ENCODE data around the gene GREB1. TPM values are rescaled to one million over a fixed set of nuclear protein-coding genes. Genes with fewer than 3 reads are reported as not detected.

Gene GREB1
- total RNA-seq, 2 experiments from 2014 or later = 0.10 to 0.29 TPM

DNA sequence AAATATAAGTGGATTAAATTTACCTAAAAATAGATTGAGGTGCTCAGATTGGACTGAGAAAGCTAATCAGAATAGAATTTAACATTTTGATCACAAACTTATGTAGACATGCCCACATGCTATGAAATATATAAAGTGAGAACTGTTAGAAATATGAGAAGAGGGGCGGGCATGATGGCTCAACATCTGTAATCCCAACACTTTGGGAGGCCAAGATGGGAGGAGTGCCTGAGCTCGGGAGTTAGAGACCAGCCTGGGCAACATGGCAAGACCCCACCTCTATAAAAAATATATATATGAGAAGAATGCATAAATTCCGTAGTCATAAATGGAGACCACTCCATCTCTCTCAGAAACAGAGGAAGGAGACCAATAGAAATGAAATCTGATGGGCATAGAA is 110.4 kb downstream of the GREB1 start:
- CTCF ChIA-PET = no interaction called here
- no peak for DNase-seq
- H3K27me3 Mint-ChIP-seq = peaks cover 4% of the 10 kb centered on the region
- no peaks in the 10 kb centered on the region for H3K4me1 Mint-ChIP-seq
- POLR2A ChIA-PET = no interaction called here
- no peak overlapping the region for H3K27ac Mint-ChIP-seq
- no peaks in the 10 kb centered on the region for H3K36me3 Mint-ChIP-seq (ENCODE audit: low read depth)
- H3K9me3 Mint-ChIP-seq = no peaks in the 10 kb centered on the region
- no peak overlapping the region for H3K4me3 Mint-ChIP-seq

GRCh38 chr2:11646530-11646929 is 112.7 kb downstream of the GREB1 start:
- H3K9me3 Mint-ChIP-seq = no peaks in the 10 kb centered on the region
- H3K27ac Mint-ChIP-seq = no peak overlapping the region
- H3K36me3 Mint-ChIP-seq (ENCODE audit: low read depth) = no peaks in the 10 kb centered on the region
- H3K27me3 Mint-ChIP-seq = peaks cover 4% of the 10 kb centered on the region
- DNase-seq = no peak
- H3K4me3 Mint-ChIP-seq = no peak overlapping the region
- no peaks in the 10 kb centered on the region for H3K4me1 Mint-ChIP-seq
- ChIA-PET CTCF (interaction anchor here (0.6 kb wide), 1 partner anchor 802 kb away, joined by 3 read pairs; no protein-coding TSS in a partner anchor), POLR2A (no interaction called here)

GRCh38 chr2:11647834-11648600 is 114.2 kb downstream of the GREB1 start:
- no peaks in the 10 kb centered on the region for H3K36me3 Mint-ChIP-seq (ENCODE audit: low read depth)
- peaks cover 4% of the 10 kb centered on the region for H3K27me3 Mint-ChIP-seq
- no peaks in the 10 kb centered on the region for H3K9me3 Mint-ChIP-seq
- ChIA-PET CTCF (interaction anchor here (1.1 kb wide), 1 partner anchor 42 kb away, joined by 3 read pairs; no protein-coding TSS in a partner anchor), POLR2A (no interaction called here)
- H3K4me3 Mint-ChIP-seq = no peak overlapping the region
- H3K4me1 Mint-ChIP-seq = no peaks in the 10 kb centered on the region
- DNase-seq = no peak
- no peak overlapping the region for H3K27ac Mint-ChIP-seq

- Mint-ChIP-seq H3K27ac (no peak overlapping the region), H3K36me3 (ENCODE audit: low read depth) (no peaks in the 10 kb centered on the region), H3K4me1 (no peaks in the 10 kb centered on the region), H3K4me3 (no peak overlapping the region), H3K9me3 (no peaks in the 10 kb centered on the region), H3K27me3 (peaks cover 4% of the 10 kb centered on the region)
- ChIA-PET POLR2A (no interaction called here), CTCF (interaction anchor here (1.1 kb wide), 1 partner anchor 43 kb away, joined by 3 read pairs; no protein-coding TSS in a partner anchor)
- no peak for DNase-seq
Measured at GRCh38 chr2:11649093-11649492, 115.2 kb downstream of the GREB1 start.

DNA sequence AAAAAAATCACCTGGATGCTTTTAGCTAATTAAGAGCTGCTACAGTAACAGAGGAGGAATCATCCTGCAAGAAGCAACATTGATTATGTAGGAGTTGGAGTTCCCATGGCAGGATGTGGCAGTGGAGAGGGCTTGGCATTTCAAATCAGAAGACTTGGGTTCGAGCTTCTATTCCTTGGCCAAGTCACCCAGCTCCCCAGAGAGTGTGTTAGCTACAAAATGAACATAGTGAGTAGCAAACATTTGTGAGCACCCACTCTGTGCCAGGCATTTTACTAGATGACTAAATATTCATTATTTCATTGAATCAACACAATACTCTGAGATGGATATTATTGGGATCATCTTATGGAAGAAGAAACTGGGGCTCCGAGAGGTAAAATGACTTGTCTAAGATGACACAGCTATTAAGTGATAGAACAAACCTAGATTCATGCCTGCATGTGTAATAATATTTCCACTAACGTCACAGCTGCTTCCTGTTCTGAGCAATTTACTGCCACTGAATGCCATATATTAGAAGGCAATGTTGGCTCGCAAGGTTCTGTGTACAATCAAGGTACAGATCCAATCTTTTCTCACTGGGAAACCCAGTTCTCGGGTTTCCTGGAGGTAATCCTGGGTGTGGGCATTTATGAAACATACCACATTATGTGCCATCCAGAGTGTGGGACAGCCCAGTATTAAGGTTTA is 118.2 kb downstream of the GREB1 start:
- Mint-ChIP-seq H3K4me3 (no peak overlapping the region), H3K27ac (no peak overlapping the region), H3K9me3 (no peaks in the 10 kb centered on the region), H3K36me3 (ENCODE audit: low read depth) (no peaks in the 10 kb centered on the region), H3K4me1 (no peaks in the 10 kb centered on the region), H3K27me3 (peaks cover 2% of the 10 kb centered on the region)
- POLR2A ChIA-PET = no interaction called here
- CTCF ChIA-PET = interaction anchor here (0.6 to 1.5 kb wide), 2 partner anchors 30 to 102 kb away, joined by 3 read pairs; no protein-coding TSS in a partner anchor
- DNase-seq = no peak

GRCh38 chr2:11652553-11652952 is 118.7 kb downstream of the GREB1 start:
- Mint-ChIP-seq H3K36me3 (ENCODE audit: low read depth) (no peaks in the 10 kb centered on the region), H3K27ac (no peak overlapping the region), H3K4me1 (no peaks in the 10 kb centered on the region), H3K4me3 (no peak overlapping the region), H3K9me3 (no peaks in the 10 kb centered on the region), H3K27me3 (peaks cover 5% of the 10 kb centered on the region)
- ChIA-PET POLR2A (no interaction called here), CTCF (interaction anchor here (0.6 to 1.5 kb wide), 2 partner anchors 30 to 102 kb away, joined by 3 read pairs; no protein-coding TSS in a partner anchor)
- DNase-seq = no peak

DNA sequence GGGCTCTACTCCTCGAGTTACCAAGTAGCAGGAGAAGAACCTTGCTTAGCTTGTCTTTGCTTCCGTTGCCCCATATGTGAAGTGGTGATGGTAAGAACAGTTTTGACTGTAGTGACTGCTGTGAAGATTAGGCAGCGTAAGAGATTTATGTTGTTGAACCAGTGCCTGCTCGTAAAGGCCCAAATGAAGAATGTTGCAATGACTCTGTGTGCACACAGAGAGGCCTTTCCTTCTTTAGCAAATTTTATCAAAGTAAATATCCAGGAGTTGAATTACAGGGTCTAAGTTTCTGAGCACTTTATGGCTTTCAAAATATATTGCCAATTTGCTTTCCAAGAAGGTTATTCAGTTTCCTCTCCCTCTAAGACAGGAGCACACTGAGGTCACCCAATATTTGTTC is 121.7 kb downstream of the GREB1 start:
- H3K9me3 Mint-ChIP-seq = no peaks in the 10 kb centered on the region
- H3K4me3 Mint-ChIP-seq = no peak overlapping the region
- POLR2A ChIA-PET = no interaction called here

DNA sequence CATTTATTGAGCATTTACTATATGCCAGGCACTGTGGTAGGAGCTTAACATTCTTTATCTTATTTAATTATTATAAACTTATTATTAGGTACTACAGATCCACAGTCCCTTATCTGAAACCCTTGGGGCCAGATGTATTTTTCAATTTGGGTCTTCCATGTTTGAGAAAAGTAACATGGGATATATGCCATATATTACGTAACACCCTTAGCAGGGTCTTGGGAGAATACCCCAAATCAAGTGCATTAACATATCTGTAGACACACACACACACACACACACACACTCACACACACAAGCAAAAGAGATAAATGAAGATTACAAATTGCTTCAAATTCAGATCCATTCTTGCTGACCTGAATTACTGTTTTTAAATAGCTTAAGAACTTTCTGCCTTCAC is 122.4 kb downstream of the GREB1 start:
- POLR2A ChIA-PET = interaction anchor here (0.6 kb wide), 1 partner anchor 245 kb away, joined by 3 read pairs; no protein-coding TSS in a partner anchor
- Mint-ChIP-seq H3K27ac (no peak overlapping the region), H3K36me3 (ENCODE audit: low read depth) (no peaks in the 10 kb centered on the region), H3K9me3 (no peaks in the 10 kb centered on the region), H3K4me3 (no peak overlapping the region), H3K27me3 (peaks cover 3% of the 10 kb centered on the region), H3K4me1 (no peaks in the 10 kb centered on the region)
- CTCF ChIA-PET = no interaction called here
- DNase-seq = no peak

More for the DNA sequence above, 121.7 kb downstream of the GREB1 start:
- CTCF ChIA-PET = no interaction called here
- Mint-ChIP-seq H3K27me3 (peaks cover 3% of the 10 kb centered on the region), H3K27ac (no peak overlapping the region), H3K36me3 (ENCODE audit: low read depth) (no peaks in the 10 kb centered on the region), H3K4me1 (no peaks in the 10 kb centered on the region)
- DNase-seq = no peak

DNA sequence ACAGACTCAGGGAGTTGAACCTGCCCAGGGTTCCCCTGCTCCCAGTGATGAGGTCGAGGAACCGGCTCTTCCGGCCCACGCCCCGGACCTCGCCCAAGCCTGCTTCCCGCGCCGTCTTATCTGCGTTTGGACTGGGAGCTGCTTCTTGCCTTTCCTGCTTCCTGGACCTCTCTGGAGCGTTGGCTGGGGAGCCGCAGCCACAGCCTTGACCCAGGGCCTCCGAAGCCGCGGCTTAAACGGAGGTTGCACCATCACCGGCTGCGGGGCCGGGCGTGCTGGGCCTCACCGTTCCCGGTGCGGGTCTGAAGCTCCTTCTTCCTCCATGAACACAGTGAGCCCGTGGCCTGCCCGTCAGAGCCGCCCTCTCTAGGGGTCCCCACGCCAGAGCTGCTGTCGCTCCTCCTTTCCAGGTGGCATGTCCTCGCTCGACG is 122.8 kb downstream of the GREB1 start:
- peaks cover 3% of the 10 kb centered on the region for H3K27me3 Mint-ChIP-seq
- no peaks in the 10 kb centered on the region for H3K36me3 Mint-ChIP-seq (ENCODE audit: low read depth)
- no peak overlapping the region for H3K4me3 Mint-ChIP-seq
- ChIA-PET CTCF (no interaction called here), POLR2A (interaction anchor here (0.6 kb wide), 1 partner anchor 245 kb away, joined by 3 read pairs; no protein-coding TSS in a partner anchor)
- H3K4me1 Mint-ChIP-seq = no peaks in the 10 kb centered on the region
- no peaks in the 10 kb centered on the region for H3K9me3 Mint-ChIP-seq
- H3K27ac Mint-ChIP-seq = no peak overlapping the region
- DNase-seq = no peak

- Mint-ChIP-seq H3K27me3 (peaks cover 4% of the 10 kb centered on the region), H3K9me3 (peaks cover 3% of the 10 kb centered on the region), H3K27ac (no peak overlapping the region), H3K36me3 (ENCODE audit: low read depth) (no peaks in the 10 kb centered on the region), H3K4me3 (no peak overlapping the region), H3K4me1 (no peaks in the 10 kb centered on the region)
- DNase-seq = no peak
- ChIA-PET POLR2A (no interaction called here), CTCF (no interaction called here)
Measured at GRCh38 chr2:11657195-11657594, 123.3 kb downstream of the GREB1 start.

DNA sequence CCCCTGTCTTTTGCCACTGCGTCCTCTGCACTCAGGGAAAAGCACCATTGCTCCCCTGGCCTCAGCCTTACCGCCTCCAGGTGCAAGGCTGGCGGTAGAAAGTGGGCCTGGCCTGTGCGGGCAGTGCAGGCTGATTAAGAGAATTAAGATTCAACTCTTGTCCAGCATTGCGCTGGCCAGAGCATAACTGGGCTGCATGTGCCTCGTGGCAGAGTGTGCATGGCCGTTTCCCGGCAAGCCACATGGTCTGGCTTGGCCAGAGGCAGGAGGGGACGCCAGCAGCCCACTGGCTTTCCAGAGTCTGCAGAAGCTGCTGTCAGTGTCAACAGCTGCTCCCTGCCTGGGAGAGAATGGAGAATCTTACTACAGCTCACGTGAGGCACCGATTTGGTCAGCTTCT is 123.8 kb downstream of the GREB1 start:
- POLR2A ChIA-PET = no interaction called here
- CTCF ChIA-PET = no interaction called here
- H3K36me3 Mint-ChIP-seq (ENCODE audit: low read depth) = peaks cover under 1% of the 10 kb centered on the region
- H3K9me3 Mint-ChIP-seq = peaks cover 4% of the 10 kb centered on the region
- no peak overlapping the region for H3K4me3 Mint-ChIP-seq
- H3K27ac Mint-ChIP-seq = no peak overlapping the region
- H3K27me3 Mint-ChIP-seq = peaks cover 5% of the 10 kb centered on the region
- no peaks in the 10 kb centered on the region for H3K4me1 Mint-ChIP-seq
- no peak for DNase-seq

DNA sequence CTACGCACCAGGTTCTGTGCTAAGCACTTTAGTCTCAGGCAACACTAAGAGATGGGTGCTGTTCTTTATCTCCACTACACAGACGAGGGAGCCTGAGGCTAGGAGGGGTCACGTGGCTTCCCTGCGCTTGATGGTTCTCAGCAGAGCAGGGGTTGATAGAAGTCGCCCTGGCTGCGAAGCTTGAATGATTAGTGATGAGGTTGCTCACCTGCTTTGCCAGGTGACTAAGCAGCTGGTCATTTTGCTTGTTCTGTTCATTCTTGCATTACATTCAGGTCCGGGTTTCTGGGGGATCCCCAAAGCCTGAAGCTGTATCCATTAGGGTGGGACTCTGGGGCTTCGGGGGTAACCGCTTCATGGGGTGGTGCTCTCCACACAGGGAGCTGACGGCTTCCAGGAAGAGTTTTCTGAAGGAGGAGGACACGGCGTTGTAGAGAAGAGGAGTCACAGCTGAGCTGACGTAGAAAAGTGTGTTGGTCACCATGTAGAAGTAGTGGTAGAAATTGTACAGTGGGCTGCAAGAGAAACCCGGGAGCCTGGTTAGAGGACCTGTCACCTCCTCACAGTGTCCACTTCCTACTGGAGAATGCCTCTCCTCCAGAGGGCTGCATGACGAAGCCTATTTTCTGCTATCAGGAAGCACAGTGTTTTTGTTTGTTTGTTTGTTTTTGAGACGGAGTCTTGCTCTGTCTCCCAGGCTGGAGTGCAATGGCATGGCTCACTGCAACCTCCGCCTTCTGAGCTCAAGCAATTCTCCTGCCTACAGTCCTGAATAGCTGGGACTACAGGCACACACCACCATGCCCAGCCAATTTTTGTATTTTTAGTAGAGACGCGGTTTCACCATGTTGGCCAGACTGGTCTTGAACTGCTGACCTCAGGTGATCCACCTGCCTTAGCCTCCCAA is 124.6 kb downstream of the GREB1 start:
- ChIA-PET CTCF (no interaction called here), POLR2A (no interaction called here)
- H3K27ac Mint-ChIP-seq = no peak overlapping the region
- H3K4me1 Mint-ChIP-seq = no peaks in the 10 kb centered on the region
- DNase-seq = no peak
- H3K9me3 Mint-ChIP-seq = peaks cover 9% of the 10 kb centered on the region
- H3K4me3 Mint-ChIP-seq = no peak overlapping the region
- peaks cover 10% of the 10 kb centered on the region for H3K27me3 Mint-ChIP-seq
- H3K36me3 Mint-ChIP-seq (ENCODE audit: low read depth) = peaks cover 1% of the 10 kb centered on the region

- H3K9me3 Mint-ChIP-seq = peaks cover 9% of the 10 kb centered on the region
- no peaks in the 10 kb centered on the region for H3K4me1 Mint-ChIP-seq
- POLR2A ChIA-PET = no interaction called here
- no peak overlapping the region for H3K27ac Mint-ChIP-seq
- peaks cover 1% of the 10 kb centered on the region for H3K36me3 Mint-ChIP-seq (ENCODE audit: low read depth)
- CTCF ChIA-PET = no interaction called here
- no peak overlapping the region for H3K4me3 Mint-ChIP-seq
- peaks cover 12% of the 10 kb centered on the region for H3K27me3 Mint-ChIP-seq
- no peak for DNase-seq
Measured at GRCh38 chr2:11659115-11659475, 125.2 kb downstream of the GREB1 start.
